Posterior vena cava (tissue), 2 donors: Measurements from ENCODE around the gene BCAR1. TPM values are rescaled to one million over a fixed set of nuclear protein-coding genes. Genes with fewer than 3 reads are reported as not detected.
"Not testable (repeated sequence)": the region's sequence is repeated elsewhere in the genome, so short reads cannot be mapped to it uniquely, and the experiment has no call there.

Experiments
- DNase-seq: peaks from one replicate; pipeline ENCODE4 v3.0.0-alpha.2; 2020; ENCODE audit warnings: low spot score
- intact Hi-C, 2 donors: fragments of 100-400 bp; cut with DNase I; formaldehyde crosslinking; loops; one replicate each; pipeline versions ENCODE4 v1.14.1 to v1.14.2; 2022 to 2023
- total RNA-seq, 2 donors: library from RNA; stranded (reverse); fragmentation: NEBNext Ultra II Directional; extraction: Animal tissue kit (Norgen Biotek cat#: 25700); gene quantifications; one replicate each; pipeline ENCODE4 v1.2.1, GENCODE V29; 2021
- donor health status: DM: yes; HTN: yes; CAD: no.
- donor health status: DM: yes; HTN: yes; CAD: no.

BCAR1 gene
- total RNA-seq, 2 donors from 2014 or later = 48.7 to 104 TPM

DNA sequence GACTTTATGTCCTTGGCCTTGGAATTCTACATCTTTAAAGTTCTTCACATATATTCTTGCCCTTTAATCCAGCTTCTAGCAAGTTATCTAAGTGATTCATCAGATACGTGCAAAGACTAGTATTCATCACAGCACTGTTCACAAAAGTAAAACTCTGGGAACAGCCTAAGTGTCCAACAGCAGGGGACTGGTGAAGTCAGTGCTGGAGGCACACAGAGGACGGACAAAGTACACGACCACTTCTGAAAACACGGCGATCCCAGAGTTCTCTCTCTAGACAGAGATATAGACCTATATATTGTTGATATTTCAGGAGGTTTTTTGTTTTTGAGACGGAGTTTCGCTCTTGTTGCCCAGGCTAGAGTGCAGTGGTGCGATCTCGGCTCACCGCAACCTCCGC is 19.9 kb downstream of the BCAR1 start:
- DNase-seq = no peak
- intact Hi-C loops = loop anchor here in 1 of 2 donors (5.0 kb wide), 1 partner anchor 156 kb away; no protein-coding TSS in a partner anchor

DNA sequence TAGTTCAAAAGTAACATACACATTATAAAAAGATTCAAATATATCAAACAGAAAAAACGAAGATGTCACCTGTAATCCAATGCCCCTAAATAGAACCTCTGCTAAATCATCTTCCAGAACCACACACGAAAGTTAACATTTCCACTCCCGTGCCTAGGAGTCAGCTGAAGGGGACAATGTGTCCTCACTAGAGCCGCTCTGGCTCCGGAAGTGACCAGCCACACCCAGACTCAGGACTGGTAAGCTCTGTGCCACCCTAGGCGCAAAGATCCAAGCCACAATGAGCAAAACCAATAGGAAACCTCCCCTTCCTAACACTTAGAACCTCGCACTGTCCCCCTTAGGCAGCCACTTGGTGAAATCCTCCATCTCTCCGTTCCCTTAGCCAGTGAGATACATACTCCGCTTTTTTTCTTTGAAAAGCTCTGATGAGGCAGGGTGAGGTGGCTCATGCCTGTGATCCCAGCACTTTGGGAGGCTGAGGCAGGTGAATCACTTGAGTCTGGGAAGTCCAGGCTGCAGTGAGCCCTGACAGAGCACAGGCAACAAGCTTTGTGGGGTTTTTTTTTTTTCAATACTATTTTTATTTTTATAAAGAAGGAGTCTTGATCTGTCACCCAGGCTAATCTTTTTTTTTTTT is 20.8 kb downstream of the BCAR1 start:
- intact Hi-C loops = loop anchor here in 1 of 2 donors (5.0 kb wide), 1 partner anchor 157 kb away; no protein-coding TSS in a partner anchor
- DNase-seq = no peak

DNA sequence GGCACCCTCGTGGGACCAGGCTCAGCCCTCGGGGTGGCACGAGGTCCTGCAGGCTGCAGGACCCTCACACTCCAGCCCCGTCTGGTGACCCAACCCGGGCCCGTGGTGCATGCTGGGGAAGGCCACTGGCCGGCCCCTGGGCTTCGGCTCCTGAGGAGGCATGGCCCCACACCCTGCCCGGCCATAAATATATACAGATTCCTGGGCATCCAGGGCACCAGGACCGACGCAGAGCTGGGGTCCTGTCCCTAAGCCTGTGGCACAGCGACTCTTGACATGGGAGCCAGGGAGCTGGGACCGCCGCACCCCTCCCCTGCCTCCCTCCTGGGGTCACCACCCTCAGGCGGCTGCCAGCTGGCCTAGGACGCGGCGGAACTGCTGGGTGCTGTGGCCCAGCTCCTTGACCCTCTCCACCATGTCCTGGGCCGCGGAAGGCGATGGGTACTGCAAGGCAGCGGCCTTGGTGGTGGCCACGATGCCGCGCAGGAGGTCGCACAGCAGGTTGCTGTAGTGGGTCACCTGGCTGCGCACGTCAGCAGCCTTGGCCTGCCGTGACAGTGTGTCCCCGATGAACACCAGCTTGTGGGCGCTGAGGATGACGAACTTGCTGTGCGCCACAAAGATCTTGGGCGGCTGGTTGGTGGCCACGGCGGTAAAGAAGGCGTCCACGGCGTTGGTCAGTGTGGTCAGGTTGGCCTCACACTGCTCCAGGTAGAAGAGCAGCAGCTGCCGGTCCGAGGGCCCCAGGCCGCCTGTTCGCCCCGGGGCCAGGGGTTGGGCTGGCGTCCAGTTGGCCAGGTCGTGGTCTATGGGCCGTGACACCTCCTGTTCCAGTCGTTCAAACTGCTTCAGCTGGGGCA is 22.0 kb downstream of the BCAR1 start:
- intact Hi-C loops = loop anchor here in 1 of 2 donors (5.0 to 10.0 kb wide), 2 partner anchors 158 to 345 kb away; no protein-coding TSS in a partner anchor
- no peak for DNase-seq

DNA sequence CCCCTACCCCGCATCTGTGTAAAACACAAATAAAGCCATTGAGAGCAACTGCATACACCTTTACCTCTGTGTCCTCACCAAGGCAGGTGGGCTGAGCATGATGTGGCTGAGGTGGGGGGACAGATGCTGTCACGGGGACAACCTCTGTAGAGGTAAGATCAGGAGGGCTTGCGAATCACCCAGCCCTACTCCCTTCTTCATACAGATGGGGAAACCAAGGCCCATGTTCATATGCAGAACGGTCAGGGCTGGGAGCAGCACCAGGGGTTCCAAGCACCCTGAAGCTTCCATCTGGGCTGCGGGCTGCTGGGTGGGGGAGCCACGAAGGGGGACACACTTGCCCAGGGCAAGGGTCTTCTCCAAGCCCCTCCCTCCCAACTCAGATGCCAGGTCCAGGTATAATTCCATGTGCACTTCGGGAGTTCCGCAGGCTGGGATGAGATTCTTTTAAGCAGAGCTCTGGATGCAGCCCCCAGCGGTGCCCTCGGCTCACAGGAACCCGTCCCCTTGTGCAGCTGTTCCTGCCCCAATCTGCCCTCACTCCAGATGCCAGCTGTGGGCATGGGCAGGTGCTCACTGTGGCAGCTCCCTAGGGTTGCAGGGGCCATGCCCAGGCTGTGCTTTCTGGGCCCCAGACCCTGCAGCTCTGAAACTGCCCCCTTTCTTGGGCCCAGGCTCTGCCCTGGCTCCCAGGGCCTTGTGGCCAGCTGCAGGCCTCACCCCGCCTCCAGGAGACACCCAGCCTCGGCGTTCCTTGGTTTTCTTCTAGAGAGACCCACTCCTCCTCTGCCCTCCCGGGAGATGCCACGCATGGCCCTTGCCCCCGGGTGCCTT is 23.1 kb downstream of the BCAR1 start:
- no peak for DNase-seq
- intact Hi-C loops = loop anchor here in 1 of 2 donors (10.0 kb wide), 1 partner anchor 346 kb away; no protein-coding TSS in a partner anchor

DNA sequence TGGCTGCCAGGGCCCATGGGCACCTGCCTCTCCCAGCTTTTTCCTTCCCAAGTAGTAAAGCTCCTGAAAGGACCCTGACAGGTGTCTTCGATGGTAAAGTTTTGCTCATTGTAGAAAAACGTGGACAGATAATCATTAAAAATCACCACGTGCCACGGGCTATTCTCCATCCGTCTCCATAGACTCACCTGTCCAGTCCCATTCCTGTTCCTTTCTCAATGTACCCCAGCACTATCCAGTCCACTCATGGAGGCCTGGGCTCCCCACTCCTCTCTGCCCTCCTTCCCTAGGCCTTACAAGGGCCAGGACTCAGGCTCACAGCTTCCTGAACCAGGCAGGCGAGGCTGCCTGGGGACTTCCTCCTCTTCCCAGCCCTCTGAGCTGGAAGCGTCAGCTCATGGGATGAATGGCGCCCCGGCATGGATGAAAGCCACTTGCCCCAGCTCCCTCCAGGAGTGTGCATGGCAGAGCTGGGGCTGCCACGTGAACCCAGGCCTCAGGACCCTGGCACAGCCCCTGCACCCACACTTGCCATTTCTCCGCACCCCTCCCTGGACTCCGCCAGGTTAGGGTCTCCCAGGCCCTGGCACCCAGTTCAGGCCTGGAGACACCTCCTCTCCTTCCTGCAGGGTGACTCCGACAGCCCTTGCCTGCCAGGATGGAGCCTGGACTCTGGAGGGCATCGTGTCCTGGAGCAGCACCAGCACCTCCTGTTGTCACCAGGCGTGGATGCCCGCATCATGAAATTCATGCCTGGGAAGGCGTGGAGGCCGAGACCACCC is 23.9 kb downstream of the BCAR1 start:
- no peak for DNase-seq
- intact Hi-C loops = loop anchor here in 1 of 2 donors (10.0 kb wide), 1 partner anchor 347 kb away; no protein-coding TSS in a partner anchor

DNA sequence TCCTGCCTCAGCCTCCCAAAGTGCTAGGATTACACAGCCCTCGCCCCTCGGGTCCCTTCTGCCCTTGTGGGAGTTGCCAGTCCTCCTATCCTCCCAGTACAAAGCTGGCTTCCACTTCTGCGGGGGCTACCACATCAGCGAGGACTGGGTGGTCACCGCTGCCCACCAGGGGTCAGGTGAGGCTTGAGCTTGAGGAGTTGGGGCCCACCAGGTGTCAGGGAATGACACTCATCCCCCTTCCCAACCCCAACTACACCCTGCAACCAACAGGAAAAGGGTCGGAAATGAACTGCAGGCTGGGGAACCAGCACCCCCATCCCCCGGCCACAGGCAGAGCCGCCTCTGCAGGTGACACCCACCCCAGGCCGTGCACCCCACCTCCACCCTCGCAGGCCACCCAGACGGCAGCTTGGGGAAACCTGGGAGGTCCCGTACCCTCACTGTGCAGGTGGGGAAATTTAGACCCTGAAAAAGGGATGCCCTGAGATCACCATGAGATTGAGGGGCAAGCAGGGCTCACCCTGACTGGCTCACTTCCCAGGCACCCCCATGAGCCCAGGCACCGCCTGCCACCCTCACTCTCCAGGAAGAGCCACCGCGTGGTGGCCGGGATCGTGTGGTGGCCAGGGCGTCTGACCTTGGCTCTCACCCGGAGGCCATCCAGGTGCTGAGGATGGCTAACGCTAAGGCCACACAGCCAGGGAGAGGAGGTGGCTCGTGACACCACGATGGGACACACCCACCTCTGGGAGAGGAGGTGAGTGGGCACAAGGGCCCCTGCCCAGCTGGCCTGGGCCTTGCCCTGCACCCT is 24.7 kb downstream of the BCAR1 start:
- intact Hi-C loops = loop anchor here in 1 of 2 donors (10.0 kb wide), 1 partner anchor 348 kb away; no protein-coding TSS in a partner anchor
- no peak for DNase-seq

DNA sequence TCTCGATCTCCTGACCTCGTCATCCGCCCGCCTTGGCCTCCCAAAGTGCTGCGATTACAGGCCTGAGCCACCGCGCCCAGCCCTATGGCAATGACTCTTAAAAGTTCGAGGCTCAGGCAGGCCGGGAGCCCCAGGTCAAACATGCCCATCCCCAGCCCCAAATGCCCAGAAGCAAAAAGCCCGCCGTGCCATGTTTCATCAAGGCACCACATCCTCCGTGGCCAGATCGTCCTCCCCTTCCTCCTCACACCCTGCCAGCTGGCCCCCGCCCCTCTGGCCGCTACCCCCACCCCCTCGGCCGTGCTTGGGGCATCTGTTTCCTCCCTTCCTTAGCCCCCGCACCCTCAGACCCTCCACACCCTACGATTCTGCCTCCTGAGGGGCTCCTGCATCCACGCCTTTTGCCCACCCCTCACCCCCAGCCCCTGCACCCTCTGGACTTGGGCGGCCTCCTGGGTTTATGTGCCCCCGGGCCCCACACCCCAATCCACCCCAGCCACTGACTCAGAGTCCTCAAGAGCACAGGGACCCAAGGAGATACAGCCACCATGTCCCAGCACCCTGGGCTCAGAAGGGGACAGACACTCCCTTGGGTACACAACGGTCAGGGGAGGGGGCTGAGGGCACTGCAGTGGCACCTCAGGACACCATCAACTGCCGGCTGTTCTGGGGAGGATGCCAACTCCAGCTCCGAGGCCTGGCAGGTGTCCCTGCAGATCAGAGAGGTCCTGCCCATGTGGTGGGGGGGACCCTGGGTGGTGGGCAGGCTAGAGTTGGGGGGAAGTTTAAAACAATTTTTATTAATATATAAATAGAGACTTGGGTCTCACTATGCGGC is 25.5 kb downstream of the BCAR1 start:
- DNase-seq = no peak
- intact Hi-C loops = loop anchor here in 1 of 2 donors (2.0 to 10.0 kb wide), 2 partner anchors 19 to 349 kb away; partner anchors contain the start of gene CTRB2

DNA sequence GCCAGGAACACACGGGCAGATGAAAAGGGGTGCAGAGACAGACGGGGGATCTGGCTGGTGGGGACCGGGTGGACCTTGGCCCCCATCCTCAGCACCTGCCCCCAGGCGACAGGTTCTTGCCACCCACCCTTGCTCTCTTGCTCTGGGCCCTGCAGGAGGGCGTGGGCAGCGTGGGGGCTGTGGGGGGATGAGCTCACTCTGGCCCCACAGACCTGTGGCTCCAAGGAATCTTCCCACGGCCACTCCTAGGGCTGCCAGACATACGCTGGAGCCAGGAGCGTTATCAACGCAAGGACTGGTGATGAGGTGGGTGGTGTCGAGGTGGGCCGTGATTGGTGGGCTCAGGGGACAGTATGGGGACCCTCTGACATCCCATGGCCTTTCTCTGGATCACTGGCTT is 26.3 kb downstream of the BCAR1 start:
- intact Hi-C loops = loop anchor here in 1 of 2 donors (2.0 to 10.0 kb wide), 2 partner anchors 18 to 350 kb away; partner anchors contain the start of gene CTRB2
- no peak for DNase-seq

DNA sequence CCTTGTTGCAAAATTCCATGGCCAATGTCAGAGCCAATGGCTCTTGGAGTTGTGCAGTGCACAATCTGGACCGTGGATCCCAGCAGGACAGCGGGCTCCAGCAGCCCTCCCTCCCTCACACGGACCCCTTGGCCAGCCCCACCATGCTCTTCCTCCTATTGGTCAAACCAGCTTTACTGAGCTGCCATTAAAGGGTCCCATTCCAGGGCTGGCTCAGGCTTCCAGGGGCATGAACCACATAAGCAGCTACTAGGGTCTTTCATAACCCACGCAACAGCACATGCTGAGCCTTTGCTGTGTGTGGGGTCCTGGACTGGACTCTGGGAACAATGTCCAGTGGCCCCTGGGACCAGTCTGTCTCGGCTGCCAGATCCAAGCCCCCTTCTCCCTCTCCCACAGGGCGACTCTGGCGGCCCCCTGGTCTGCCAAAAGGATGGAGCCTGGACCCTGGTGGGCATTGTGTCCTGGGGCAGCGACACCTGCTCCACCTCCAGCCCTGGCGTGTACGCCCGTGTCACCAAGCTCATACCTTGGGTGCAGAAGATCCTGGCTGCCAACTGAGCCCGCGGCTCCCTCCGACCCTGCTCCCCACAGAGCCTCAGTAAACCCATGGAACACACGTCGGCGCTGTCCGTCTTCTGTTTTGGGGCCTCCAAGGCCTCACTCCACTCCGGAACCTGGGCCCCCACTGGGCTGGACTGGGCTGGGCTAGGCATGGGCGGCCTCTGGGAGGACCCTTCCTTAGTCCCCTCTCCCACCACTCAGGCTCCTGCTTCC is 26.9 kb downstream of the BCAR1 start:
- intact Hi-C loops = loop anchor here (1.0 to 10.0 kb wide), 3 partner anchors 18 to 350 kb away; partner anchors contain the start of gene CTRB2 (in 1 of the 2)
- no peak for DNase-seq

DNA sequence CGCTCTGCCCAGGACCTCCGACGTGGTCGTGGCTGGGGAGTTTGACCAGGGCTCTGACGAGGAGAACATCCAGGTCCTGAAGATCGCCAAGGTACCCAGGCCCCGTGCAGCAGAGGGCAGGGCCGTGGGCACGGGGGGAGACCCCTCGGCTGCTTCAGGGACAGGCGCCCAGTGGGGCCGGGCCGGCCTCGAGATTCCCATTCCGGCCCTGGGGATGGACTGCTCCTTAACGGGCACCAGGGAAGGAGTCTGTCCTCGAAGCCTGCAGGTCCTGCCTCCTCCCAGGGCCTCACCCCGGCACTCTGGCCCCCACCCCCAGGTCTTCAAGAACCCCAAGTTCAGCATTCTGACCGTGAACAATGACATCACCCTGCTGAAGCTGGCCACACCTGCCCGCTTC is 28.3 kb downstream of the BCAR1 start:
- not testable (repeated sequence) for DNase-seq
- intact Hi-C loops = loop anchor here in 1 of 2 donors (10.0 kb wide), 1 partner anchor 352 kb away; no protein-coding TSS in a partner anchor

DNA sequence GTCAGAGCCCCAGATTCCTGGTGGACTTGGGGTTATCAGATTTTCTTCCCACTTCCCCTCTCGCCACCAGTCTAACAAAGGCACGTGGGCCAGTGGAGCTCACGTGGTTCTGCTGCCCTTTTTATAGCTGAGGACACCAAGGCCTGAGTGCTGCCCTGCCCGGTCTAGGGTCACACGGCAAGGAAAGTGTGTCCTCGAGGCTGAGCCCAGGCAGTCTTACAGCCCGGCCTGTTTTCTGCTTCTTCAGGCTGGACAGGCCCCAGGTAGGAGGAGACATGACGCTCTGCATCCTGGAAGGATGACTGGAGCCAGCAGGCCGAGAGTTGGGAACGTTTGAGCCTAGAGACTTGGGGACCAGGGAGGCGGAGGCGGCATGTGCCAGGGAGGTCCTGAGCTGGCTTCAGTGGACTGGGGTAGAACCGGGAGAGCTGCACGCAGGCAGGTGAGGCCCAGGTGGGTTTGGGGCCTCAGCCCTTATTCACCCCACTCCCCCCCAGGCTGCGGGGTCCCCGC is 29.1 kb downstream of the BCAR1 start:
- DNase-seq = no peak
- intact Hi-C loops = loop anchor here in 1 of 2 donors (10.0 kb wide), 1 partner anchor 352 kb away; no protein-coding TSS in a partner anchor

DNA sequence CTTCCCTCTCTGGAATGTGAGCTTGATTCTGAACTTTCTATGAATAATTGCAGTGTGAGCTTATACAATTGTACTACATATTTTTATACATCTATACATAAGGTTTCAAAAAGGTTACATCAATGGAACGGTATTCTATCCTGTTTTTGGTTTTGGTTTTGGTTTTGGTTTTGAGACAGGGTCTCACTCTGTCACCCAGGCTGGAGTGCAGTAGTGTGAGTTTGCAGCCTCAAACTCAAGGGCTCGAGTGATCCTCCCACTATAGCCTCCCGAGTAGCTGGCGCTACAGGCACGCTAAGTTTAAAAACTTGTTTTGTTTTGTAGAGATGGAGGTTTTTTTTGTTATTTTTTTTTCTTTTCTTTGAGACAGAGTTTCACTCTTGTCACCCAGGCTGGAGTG is 31.6 kb downstream of the BCAR1 start:
- intact Hi-C loops = loop anchor here in 1 of 2 donors (10.0 kb wide), 1 partner anchor 355 kb away; no protein-coding TSS in a partner anchor
- DNase-seq = no peak

DNA sequence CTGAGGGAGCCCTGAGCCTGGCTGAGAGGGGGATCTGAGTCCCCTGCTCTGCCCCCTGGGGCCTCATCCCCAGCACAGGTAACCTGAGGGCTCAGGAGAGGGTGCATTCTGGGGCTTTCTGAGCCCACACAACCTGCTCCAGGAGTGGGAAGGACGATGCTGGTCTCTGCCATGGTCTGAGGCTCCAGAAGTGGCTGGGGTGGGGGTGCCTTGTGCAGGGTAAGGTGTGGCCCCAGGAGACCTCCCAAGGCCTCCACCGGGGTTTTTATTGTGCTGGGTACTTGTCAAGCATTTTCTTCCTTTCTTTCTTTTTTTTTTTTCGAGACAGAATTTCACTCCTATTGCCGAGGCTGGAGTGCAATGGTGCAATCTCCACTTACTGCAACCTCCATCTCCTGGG is 32.3 kb downstream of the BCAR1 start:
- intact Hi-C loops = no loop called here

DNA sequence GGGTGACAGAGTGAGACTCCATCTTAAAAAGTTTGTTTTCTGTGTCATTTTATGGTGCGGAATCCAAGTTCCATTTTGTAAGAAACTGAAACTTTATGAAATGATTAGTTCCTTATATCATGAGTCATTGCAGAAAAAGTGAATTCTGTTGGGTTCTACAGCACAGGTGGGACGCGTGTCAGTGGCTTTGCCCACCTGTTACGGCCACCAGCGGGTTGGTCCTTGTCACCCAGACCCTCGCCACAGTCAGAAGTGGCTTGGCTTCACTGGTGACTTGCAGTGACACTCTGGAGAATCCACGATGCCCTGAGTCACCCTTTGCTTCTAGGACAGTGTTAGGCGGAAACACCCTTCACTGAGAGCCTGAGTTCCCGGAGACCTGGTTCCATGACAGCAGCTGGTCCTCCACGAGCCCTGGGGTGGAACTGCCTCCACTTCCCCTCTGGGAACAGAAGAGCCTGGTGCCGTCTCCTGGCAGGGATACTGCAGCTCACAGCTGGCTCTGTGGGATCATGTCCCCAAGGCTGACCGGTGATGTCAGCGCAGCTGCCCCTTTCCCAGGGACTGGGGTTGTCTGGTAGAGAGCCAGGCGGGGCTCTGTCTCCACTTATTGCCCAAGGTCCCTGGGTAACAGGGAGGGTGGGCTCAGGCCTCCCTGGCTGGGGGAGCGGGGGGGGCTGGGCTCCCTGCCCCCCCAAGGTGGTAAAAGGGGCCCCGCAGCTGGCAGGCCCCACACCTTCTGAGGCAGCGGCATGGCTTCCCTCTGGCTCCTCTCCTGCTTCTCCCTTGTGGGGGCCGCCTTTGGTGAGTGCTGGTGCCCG is 33.0 kb downstream of the BCAR1 start, which contains the start of gene CTRB1:
Gene CTRB1 (plus strand): TSS at position 733 of the 821 bp plus-strand sequence. CDS start 20 bp downstream, at position 753.
- intact Hi-C loops = no loop called here
- no peak for DNase-seq

More for the DNA sequence above, 32.3 kb downstream of the BCAR1 start:
- no peak for DNase-seq
